WERI-Rb-1 (cell line): ENCODE measurements around the gene CHST13.

Experiments used
- DNase-seq: peaks from one replicate; pipeline ENCODE4 v3.0.0-alpha.2; 2020
- H3K27ac ChIP-seq: fragments of 250-450 bp; sonication (Bioruptor Pico); 2 replicates; pipeline ENCODE4 v1.5.1; 2020; ENCODE audit warnings: mild to moderate bottlenecking, moderate library complexity
- H3K27me3 ChIP-seq: fragments of 250-450 bp; sonication (Bioruptor Pico); 2 replicates; pipeline ENCODE4 v1.5.1; 2021; ENCODE audit warnings: mild to moderate bottlenecking, low read depth, moderate library complexity; ENCODE audit not compliant: insufficient read depth, severe bottlenecking
- H3K36me3 ChIP-seq: fragments of 250-450 bp; sonication (Bioruptor Pico); 2 replicates; pipeline ENCODE4 v1.5.1; 2020; ENCODE audit warnings: mild to moderate bottlenecking, moderate library complexity
- H3K4me3 ChIP-seq: 2 replicates; pipeline ENCODE4 v1.5.1; 2011; ENCODE audit warnings: low read depth, mild to moderate bottlenecking, control low read depth, low read length
- H3K9me3 ChIP-seq: fragments of 250-450 bp; sonication (Bioruptor Pico); 2 replicates; pipeline ENCODE4 v1.5.1; 2021; ENCODE audit warnings: mild to moderate bottlenecking, moderate library complexity; ENCODE audit not compliant: severe bottlenecking
- TF ChIP-seq, protein P1 (sequence below): IDR thresholded peaks from 2 replicates; pipeline ENCODE4 v1.5.1; 2011; ENCODE audit warnings: low read depth, mild to moderate bottlenecking, control low read depth, inconsistent platforms, low read length

Gene CHST13

DNA sequence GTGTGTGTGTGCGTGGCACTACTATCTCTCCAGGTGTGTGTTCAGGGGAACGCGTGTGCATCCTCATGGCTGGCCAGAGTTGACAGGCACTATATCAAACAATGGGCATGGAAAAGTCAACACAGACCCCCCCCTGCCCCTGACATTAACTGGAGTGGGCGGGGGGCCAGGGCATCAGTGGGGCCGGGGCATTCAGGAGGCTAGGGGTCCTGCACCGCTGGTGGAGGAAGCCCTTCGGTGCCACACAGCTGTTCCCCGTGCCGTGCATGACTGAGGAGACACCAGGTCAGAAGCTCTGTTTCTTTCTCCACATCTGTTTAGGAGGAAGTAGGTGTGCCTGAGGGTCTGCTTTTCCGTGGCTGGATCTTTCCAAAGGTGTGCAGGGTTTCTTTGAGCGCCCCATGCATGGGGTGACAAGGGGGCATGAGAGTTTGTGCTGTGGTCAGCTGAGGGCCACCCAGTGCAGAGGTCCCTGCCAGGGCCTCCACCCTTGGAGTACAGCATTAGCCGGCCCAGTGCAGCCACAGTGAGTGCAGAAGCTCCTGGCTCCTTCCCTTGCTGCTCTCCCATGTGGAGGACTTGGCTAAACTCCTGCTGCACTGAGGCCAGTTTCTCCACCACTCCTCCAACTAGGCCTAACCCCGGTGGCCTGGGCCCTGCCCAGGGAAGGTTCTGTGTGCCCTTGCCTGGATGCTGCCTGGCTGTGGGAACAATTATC, 27.3 kb downstream of the CHST13 start:
- TF ChIP-seq, protein P1, sequence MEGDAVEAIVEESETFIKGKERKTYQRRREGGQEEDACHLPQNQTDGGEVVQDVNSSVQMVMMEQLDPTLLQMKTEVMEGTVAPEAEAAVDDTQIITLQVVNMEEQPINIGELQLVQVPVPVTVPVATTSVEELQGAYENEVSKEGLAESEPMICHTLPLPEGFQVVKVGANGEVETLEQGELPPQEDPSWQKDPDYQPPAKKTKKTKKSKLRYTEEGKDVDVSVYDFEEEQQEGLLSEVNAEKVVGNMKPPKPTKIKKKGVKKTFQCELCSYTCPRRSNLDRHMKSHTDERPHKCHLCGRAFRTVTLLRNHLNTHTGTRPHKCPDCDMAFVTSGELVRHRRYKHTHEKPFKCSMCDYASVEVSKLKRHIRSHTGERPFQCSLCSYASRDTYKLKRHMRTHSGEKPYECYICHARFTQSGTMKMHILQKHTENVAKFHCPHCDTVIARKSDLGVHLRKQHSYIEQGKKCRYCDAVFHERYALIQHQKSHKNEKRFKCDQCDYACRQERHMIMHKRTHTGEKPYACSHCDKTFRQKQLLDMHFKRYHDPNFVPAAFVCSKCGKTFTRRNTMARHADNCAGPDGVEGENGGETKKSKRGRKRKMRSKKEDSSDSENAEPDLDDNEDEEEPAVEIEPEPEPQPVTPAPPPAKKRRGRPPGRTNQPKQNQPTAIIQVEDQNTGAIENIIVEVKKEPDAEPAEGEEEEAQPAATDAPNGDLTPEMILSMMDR, result no peak
- no peak overlapping the region for H3K27ac ChIP-seq
- H3K36me3 ChIP-seq, result no peaks in the 10 kb centered on the region
- peak; percentile 3 for DNase-seq
- H3K27me3 ChIP-seq, result no peaks in the 10 kb centered on the region
- no peak overlapping the region for H3K4me3 ChIP-seq
- no peaks in the 10 kb centered on the region for H3K9me3 ChIP-seq

DNA sequence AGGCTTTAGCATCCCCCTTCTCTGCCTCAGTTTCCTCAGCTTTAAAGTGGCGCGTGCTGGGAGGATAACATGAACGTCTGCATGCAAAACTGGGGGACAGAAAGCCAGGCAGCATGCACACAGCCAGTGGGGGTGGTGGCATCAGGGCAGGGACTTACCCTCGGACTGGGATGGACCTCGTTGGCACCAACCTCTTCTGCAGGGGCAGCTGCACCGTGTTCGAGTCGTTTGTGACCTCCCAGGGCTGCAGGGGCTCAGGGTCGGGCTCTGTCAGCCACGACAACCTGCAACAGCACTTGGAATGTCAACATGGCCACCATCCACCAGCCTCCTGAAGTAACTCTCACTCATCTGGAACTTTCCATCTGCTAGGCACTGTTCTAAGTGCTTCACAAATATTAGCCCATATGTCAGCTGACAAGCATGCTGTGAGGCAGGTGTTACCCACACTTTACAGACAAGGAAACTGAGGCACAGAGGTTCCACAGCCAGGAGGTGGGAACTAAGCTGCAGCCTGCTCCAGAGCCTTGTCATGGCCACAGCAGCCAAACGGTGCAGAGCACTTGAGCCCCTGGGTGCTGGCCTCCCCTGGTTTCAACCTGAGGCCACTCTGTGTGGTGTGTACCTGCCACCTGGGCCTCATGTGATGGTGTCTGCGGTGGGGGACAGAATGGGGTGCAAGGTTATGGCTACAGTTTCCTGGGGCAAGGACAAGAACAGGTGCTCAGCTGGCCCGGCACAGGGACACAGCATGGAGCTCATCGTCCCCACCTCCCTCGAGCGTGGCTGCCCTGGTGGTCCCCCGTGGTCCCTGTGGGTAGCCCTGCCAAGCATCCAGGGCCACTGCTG, 28.1 kb downstream of the CHST13 start:
- TF ChIP-seq, protein P1, result no peak
- Histone ChIP-seq H3K36me3 (no peaks in the 10 kb centered on the region), H3K9me3 (no peaks in the 10 kb centered on the region), H3K4me3 (no peak overlapping the region), H3K27me3 (no peaks in the 10 kb centered on the region), H3K27ac (no peak overlapping the region)
- peak; percentile 4 for DNase-seq

DNA sequence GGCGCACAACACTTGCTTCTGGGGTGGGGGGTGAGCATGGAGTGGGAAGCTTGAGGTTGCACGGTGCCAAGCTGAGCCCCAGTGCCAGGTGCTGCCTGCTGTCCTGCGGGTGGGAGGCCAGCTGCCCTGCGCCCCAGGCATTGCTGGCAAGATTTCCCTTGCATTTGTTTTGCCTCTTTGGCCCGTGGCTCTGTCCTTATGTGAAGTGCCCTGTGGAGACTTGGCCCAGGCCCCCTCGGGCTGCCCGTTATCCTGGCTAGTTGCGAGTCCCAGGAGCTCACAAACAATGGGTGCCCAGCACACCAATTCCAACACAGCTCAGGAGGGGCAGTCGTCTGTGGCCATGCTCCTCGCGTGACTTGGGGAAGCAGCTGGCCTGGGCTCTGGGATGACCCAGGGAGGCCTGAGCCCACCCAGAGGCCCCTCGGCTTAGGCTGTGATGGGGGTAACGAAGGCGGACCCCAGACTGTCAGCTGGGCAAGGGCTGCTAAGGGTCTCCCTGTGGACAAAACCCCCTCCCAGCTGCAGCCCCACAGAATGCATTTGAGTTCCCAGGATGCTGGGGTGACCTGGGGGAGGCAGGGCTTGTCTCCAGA, 28.8 kb downstream of the CHST13 start:
- DNase-seq, result peak; percentile 3
- H3K27me3 ChIP-seq, result no peaks in the 10 kb centered on the region
- TF ChIP-seq, protein P1, result no peak
- no peak overlapping the region for H3K27ac ChIP-seq
- no peaks in the 10 kb centered on the region for H3K9me3 ChIP-seq
- H3K36me3 ChIP-seq, result no peaks in the 10 kb centered on the region
- no peak overlapping the region for H3K4me3 ChIP-seq

DNA sequence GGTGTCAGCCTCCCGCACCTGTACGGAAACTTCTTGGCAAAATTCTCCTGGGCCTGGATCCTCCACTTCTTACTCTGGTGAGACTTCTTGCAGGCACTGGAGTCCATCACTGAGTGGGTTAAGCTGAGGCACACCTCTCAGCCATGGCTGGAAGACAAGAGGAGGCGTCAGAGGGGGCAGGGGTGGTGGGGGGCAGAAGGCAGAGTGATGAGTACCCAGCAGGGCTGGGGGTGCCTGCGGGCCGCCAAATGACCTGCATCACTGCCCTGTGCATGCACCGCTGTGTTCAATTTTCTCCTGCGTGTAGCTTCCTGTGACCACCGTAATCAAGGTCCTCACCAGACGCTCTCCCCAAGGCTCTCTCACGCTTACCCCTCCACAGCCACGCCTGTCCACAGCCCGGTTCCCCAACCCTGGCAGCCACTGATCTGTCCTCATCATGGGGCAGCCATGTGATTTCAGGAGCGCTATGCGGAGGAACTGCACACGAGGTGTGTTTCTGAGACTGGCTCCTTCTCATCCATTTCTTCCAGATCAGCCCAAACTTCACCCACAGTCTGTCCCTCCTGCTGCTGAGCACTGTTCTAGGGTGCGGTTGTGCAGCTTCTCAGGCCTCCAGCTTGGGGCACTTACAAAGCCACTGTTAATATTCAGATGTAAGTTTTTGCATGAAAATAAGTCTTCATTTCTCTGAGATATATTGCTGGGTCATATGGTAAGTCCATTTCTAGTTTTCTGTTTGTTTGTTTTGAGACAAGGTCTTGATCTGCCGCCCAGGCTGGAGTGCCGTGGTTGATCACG, 29.5 kb downstream of the CHST13 start:
- Histone ChIP-seq H3K9me3 (no peaks in the 10 kb centered on the region), H3K27me3 (no peaks in the 10 kb centered on the region), H3K36me3 (no peaks in the 10 kb centered on the region), H3K27ac (no peak overlapping the region), H3K4me3 (no peak overlapping the region)
- DNase-seq, result no peak
- TF ChIP-seq, protein P1, result no peak
